Pons (tissue), 1 donor: ENCODE results near the gene E2F4.

Experiments used
- DNase-seq: peaks from one replicate; pipeline ENCODE4 v3.0.0-alpha.2; 2016; ENCODE audit warnings: low spot score

The E2F4 gene

DNA sequence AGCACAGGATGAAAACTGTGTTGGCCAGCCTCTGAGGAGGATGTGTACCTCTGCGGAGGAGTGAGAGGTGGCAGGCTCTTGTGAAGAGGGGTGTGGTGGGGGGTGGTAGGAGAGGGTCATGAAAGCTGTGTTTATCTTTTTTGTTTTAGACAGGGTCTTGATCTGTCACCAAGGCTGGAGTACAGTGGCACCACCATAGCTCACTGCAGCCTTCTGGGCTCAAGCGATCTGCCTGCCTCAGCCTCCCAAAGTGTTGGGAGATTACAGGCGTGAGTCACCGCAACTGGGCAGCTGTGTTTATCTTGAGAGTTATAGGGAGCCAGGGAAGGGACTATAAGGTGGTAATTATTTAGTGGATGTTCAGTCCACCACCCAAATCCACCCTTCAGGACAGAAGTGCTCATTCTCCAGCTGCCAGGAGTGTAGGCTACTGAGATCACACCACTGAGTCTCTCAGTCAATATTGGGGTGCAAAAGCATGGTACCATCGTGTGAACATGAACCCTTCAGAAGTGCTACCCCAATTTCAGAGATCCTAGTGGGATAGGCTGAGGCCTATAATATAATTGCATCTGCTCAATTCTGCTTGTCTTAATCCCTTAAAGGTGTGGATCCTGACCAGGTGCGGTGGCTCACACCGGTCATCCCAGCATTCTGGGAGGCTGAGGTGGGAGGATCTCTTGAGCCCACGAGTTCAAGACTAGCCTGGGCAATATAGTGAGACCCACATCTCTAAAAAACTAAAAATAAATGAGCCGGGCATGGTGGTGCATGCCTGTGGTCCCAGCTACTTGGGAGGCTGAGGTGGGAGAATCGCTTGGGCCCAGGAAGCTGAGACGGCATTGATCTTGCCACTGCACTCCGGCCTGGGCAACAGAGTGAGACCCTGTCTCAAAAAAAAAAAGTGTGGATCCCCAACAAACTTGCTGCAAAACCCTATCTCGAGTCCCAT is 1.2 kb upstream of the E2F4 start:
- no peak for DNase-seq

DNA sequence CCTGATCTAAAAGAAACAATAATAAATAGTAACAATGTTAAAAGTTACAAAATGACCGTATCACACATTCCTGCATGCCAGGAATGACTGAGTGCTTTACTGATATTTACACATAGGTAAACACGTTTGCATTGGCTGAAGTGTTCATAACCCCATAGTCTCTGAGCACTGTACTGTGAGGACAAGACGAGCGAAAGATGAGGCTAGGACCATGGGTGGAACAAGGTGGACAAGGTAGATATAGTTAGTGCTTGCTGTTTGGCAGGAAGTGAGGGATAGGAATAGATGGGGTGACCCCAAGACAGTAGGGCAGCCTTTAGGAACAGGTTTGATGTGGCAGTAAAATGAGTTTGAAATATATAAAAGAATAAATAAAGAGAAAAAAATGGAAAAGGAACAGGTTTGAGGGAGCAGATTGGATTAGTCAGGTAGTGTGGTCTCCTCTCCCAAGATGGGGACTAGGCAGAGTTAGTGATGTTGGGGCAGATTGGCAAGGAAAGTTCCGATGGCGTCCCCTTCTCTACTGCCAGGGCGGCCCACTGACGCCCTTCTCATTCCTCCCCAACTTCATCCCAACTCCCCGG is 452 bp upstream of the E2F4 start:
- DNase-seq, result peak; percentile 25

DNA sequence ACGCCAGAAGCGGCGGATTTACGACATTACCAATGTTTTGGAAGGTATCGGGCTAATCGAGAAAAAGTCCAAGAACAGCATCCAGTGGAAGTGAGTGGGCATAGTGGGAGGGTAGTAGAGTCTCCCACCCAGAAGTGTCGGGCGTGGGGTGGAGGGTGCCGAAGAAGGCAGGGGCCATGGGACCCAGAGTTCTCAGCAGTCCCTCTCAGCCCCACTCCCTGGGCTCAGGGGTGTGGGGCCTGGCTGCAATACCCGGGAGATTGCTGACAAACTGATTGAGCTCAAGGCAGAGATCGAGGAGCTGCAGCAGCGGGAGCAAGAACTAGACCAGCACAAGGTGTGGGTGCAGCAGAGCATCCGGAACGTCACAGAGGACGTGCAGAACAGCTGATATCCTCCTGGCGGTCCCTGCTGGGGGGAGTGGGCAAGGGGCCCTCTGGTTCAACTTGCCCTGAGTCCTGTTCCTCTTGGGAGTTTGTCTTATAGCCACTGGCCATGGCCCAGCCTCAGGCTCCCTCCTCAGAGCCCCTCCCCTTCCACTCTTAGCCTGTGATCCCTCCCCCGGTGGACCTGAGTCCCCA is 916 bp downstream of the E2F4 start:
- no peak for DNase-seq

- no peak for DNase-seq
These were observed 1.6 kb downstream of the E2F4 start for GRCh38 chr16:67193536-67193935.

- no peak for DNase-seq
These were observed 2.3 kb downstream of the E2F4 start for GRCh38 chr16:67194260-67194659.

DNA sequence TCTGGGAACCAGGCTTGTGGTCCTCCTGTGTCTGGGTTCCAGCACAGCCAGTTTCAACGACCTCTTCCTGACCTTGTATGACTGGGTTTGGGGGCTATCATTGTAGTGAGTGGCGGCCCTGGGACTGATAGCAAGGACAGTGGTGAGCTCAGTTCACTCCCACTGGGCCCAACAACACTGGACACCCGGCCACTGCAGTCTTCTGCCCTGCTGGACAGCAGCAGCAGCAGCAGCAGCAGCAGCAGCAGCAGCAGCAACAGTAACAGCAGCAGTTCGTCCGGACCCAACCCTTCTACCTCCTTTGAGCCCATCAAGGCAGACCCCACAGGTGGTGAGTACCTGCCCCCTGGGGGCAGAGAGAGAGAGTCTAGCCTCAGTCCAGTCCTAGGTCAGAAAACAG is 3.7 kb downstream of the E2F4 start:
- DNase-seq, result no peak

DNA sequence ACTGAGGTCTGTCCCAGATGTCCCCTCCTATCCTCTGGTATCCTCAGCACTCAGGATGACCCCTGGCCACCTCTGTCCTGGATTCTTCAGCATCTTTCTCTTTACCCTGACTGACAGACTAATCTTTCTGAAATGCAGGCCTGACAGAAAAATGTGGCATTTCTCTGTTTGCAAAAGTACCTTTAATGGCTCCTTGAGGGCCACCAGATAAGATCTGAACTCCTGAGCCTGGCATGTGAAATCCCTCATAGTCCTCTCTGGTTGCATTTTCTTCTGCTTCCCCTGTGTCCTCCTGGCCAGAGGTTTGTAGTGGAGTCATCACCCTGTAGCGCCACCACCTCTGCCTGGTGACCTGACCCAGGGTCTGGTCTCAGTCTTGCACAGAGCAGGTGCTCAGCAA is 4.9 kb downstream of the E2F4 start:
- DNase-seq, result no peak

- no peak for DNase-seq
These were observed 5.7 kb downstream of the E2F4 start for GRCh38 chr16:67197704-67198103.

DNA sequence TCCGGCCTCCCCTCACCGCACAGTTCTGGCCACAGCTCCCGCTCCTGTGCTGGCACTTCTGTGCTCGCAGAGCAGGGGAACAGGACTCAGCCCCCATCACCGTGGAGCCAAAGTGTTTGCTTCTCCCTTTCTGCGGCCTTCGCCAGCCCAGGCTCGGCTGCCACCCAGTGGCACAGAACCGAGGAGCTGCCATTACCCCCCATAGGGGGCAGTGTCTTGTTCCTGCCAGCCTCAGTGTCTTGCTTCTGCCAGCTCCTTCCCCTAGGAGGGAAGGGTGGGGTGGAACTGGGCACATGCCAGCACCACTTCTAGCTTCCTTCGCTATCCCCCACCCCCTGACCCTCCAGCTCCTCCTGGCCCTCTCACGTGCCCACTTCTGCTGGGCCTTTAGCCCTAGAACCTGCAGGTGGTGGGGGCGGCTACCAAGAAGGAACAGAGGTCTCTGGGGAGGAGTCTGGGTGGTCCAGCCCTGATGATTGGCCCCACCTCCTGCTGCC is 6.3 kb downstream of the E2F4 start:
- peak; percentile 44 for DNase-seq

DNA sequence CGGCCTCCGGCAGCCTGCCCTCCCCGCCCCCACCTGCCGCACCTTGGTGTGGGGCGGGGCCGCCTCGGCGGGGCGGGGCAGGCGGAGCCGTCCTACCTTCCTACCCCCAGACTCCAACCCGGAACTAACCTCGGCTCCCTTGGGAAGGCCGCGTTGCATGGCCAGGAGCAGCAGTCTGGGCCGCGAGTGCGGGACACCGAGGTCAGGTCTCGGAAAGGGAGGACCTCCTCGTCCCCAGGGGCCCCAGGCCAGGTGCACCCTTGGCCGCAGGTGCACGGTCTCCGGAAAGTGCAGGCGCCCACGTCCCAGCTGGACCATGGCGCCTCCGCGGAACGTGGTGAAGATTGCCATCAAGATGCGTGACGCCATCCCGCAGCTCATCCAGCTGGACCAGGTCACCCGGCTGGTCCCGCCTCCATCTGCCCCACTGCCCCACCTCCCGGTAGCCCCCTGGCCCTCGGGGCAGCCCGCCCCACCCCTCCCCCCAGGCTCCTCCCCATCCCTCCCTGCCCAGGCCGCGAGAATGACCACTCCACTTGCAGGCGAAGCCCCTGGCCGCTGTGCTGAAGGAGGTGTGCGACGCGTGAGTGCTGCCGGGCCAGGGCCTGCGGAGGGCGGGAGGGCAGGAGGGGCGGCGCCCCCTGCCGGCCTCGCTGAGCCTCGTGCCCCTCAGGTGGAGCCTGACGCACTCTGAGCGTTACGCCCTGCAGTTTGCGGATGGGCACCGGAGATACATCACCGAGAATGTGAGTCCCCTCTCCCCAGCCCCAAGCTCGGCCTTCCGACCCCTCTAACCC is 7.3 kb downstream of the E2F4 start, which contains the start of gene ELMO3:
Gene ELMO3, plus strand, starts transcription at position 121 of the 797 bp plus-strand sequence. Its CDS starts 196 bp downstream, at position 317.
- no peak for DNase-seq

- DNase-seq, result no peak
These were observed 7.8 kb downstream of the E2F4 start for GRCh38 chr16:67199808-67200198.

DNA sequence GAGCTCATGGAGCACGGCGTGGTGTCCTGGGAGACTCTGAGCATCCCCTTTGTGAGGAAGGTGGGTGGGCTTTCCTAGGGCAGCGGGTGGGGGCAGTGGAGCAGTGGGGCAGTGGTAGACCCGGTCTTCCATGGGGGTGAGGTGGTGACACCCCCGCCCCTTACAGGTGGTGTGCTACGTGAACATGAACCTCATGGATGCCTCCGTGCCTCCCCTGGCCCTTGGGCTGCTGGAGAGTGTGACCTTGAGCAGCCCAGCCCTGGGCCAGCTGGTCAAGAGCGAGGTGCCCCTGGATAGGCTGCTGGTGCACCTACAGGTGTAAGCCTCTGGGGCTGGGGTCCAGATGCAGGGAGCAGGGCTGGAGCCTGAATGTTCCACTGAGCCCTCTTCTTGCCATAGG is 8.5 kb downstream of the E2F4 start:
- DNase-seq, result no peak

- no peak for DNase-seq
These were observed 9.7 kb downstream of the E2F4 start for GRCh38 chr16:67201411-67202345.

DNA sequence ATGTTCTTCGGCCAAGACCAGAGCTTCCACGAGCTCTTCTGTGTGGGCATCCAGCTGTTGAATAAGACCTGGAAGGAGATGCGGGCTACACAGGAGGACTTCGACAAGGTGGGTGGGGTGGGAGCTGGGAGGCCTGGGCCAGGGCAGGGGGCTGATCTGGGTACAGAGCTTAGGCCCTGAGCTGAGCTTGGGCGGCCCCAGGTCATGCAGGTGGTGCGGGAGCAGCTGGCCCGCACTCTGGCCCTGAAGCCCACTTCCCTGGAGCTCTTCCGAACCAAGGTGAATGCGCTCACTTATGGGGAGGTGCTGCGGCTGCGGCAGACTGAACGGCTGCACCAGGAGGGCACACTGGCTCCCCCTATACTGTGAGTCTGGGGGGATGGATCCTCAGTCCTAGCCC is 10.5 kb downstream of the E2F4 start:
- no peak for DNase-seq

DNA sequence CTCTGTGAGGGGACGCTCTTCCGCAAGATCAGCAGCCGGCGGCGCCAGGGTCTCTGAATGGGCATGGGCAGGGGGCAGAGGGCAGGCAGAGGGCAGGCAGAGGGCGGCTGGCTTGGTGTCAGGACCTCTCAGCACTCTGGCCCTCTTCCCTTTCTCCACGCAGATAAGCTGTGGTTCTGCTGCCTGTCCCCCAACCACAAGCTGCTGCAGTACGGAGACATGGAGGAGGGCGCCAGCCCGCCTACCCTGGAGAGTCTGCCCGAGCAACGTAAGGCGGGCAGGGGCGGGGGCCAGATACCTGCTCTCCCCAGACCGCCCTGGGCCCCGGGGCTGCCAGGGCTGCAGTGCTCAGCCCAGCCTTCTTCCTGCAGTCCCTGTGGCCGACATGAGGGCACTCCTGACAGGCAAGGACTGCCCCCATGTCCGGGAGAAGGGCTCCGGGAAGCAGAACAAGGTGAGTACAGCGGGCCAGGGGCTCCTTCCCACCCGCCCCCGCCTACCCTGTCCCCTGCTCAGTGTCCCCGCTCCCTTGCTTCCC is 11.1 kb downstream of the E2F4 start:
- DNase-seq, result no peak

GRCh38 chr16:67204076-67204475 is 12.1 kb downstream of the E2F4 start:
- DNase-seq, result no peak

GRCh38 chr16:67206129-67206837 is 14.3 kb downstream of the E2F4 start:
- no peak for DNase-seq

- no peak for DNase-seq
These were observed 14.9 kb downstream of the E2F4 start for GRCh38 chr16:67206838-67207248.

DNA sequence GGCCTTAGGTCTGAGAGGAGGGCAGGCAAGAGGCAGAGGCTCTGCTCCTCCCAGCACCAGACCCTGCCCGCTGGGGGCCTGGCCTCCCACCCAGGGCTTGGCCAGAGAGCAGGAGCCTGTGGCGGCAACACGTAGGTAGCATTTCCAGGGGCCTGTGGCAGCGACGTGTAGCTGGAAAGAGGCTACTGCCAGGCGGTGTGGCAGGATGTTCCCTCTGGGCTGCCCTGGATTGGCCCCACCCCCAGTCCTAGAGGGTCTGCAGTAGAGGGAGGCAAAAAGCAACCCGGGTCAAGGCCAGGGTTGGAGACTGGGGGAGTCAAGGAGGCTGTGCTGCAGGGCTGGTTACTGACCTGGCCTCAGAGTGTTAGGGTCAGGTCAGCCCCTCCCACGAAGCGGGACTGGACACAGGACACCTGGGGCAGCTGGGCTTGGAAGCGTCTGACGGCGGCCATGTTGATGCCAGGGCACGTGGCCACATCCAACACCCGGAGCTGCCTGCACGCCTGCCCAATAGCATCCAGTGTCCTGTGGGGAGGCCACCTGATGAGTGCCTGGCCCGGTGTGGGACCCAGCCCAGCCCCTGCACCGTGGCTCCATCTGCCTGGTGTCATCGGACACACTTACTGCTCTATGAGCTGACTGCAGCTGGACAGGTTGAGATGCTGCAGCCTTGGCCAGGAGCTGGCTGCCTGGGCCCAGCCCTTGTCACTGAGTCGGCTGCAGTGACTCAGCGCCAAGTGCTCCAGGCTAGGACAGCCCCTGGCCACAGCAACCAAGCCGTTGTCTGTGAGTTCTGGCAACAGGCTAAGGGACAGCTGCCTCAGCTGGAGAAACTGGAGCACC is 15.5 kb downstream of the E2F4 start:
- DNase-seq, result no peak
